Colonic mucosa (tissue), 4 donors: ENCODE measurements around the gene PTPN18. TPM values are rescaled to one million over a fixed set of nuclear protein-coding genes. Genes with fewer than 3 reads are reported as not detected.

Experiments used
- DNase-seq: peaks from one replicate; pipeline ENCODE4 v3.0.0-alpha.2; 2020
- H3K27ac ChIP-seq: fragments of 200-600 bp; one replicate; pipeline ENCODE4 v1.8.0; 2021
- H3K27me3 ChIP-seq: fragments of 200-600 bp; one replicate; pipeline ENCODE4 v1.8.0; 2021
- H3K36me3 ChIP-seq: fragments of 200-600 bp; one replicate; pipeline ENCODE4 v1.8.0; 2021
- H3K4me1 ChIP-seq: fragments of 200-600 bp; one replicate; pipeline ENCODE4 v1.8.0; 2021; ENCODE audit warnings: mild to moderate bottlenecking
- H3K4me3 ChIP-seq: fragments of 200-600 bp; one replicate; pipeline ENCODE4 v1.8.0; 2021
- H3K9ac ChIP-seq, 2 donors: one replicate each; pipeline ENCODE4 v1.7.0; 2013; ENCODE audit warnings: control low read depth in 2 of 2, low read depth in 2 of 2, low read length in 2 of 2
- H3K9me3 ChIP-seq: fragments of 200-600 bp; one replicate; pipeline ENCODE4 v1.8.0; 2021
- CTCF ChIP-seq: fragments of 200-600 bp; IDR thresholded peaks from one replicate; pipeline ENCODE4 v1.8.0; 2022; ENCODE audit warnings: antibody characterized with exemption, mild to moderate bottlenecking
- intact Hi-C: fragments of 100-400 bp; cut with DNase I; formaldehyde crosslinking; loops from one replicate; pipeline ENCODE4 v1.14.1; 2022
- total RNA-seq, 2 donors: library from RNA; stranded (reverse); fragmentation: NEBNext Ultra II Directional in 1 of 2; extraction: Animal tissue kit (Norgen Biotek cat#: 25700) in 1 of 2; gene quantifications; one replicate each; pipeline ENCODE4 v1.2.1, GENCODE V29; 2021
- donor health status: healthy.
- donor health status: DM: no; HTN: no; CAD: no.
- donor health status: DM: no; HTN: no; CAD: no.

PTPN18 gene
- total RNA-seq, 2 donors from 2014 or later: 85.0 to 160 TPM

DNA sequence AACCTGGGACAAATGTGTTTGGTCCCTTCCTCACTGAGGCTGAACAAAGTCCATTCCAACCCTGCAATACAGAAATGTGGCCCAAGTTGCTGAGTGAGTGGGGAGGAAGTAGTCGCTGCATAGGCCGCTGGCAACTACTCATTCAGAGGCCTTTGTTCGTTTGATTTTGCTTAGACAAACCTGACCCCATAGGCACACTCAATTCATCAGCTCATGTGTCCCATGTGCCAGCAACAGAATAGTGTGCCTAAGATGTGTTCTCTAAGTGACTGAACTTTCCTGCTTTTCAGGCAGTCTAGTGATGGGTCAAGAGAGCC lies 23.0 kb downstream of the PTPN18 start:
- TF ChIP-seq CTCF: no peak
- Histone ChIP-seq H3K9me3 (no peaks in the 10 kb centered on the region), H3K4me1 (no peaks in the 10 kb centered on the region), H3K36me3 (no peaks in the 10 kb centered on the region), H3K9ac (no peak overlapping the region), H3K27me3 (no peaks in the 10 kb centered on the region), H3K4me3 (no peak overlapping the region), H3K27ac (no peak overlapping the region)
- DNase-seq: no peak
- intact Hi-C loops: no loop called here

- Histone ChIP-seq H3K27me3 (no peaks in the 10 kb centered on the region), H3K27ac (no peak overlapping the region), H3K36me3 (no peaks in the 10 kb centered on the region), H3K4me1 (no peaks in the 10 kb centered on the region), H3K9ac (no peak overlapping the region), H3K4me3 (no peak overlapping the region), H3K9me3 (no peaks in the 10 kb centered on the region)
- DNase-seq: no peak
- intact Hi-C loops: no loop called here
- TF ChIP-seq CTCF: no peak
Measured at GRCh38 chr2:130380096-130380934, 24.5 kb downstream of the PTPN18 start.

DNA sequence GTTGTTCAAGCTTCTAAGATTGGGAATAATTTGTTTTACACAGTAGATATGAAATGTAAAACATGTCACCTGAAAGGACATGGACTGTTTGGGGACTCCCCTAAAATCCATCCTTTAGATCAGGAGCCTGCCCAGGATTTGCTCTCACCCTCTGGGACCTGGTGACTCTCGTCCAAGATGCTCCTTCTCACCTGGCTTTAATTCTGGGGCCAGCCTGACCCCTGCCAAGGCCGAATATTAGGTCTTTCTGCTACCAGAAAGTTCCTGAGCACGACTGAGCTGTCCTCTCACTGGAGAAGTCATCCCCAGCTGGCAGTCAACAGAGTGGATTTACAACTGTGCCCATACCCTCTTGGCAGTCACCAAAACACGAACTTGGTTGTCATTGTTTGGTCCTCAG lies 25.3 kb downstream of the PTPN18 start:
- no peaks in the 10 kb centered on the region for H3K4me1 ChIP-seq
- no peaks in the 10 kb centered on the region for H3K27me3 ChIP-seq
- H3K9ac ChIP-seq: no peak overlapping the region
- no peak overlapping the region for H3K27ac ChIP-seq
- H3K9me3 ChIP-seq: no peaks in the 10 kb centered on the region
- intact Hi-C loops: no loop called here
- no peak for TF ChIP-seq CTCF
- H3K36me3 ChIP-seq: no peaks in the 10 kb centered on the region
- DNase-seq: no peak
- H3K4me3 ChIP-seq: no peak overlapping the region

- TF ChIP-seq CTCF: no peak
- Histone ChIP-seq H3K36me3 (no peaks in the 10 kb centered on the region), H3K4me1 (no peaks in the 10 kb centered on the region), H3K27me3 (no peaks in the 10 kb centered on the region), H3K27ac (no peak overlapping the region), H3K9ac (no peak overlapping the region), H3K4me3 (no peak overlapping the region), H3K9me3 (no peaks in the 10 kb centered on the region)
- intact Hi-C loops: no loop called here
- DNase-seq: no peak
Measured at GRCh38 chr2:130381619-130382018, 25.8 kb downstream of the PTPN18 start.

- intact Hi-C loops: no loop called here
Measured at GRCh38 chr2:130382313-130382917, 26.6 kb downstream of the PTPN18 start.

More at GRCh38 chr2:130382313-130382917, 26.6 kb downstream of the PTPN18 start:
- H3K27ac ChIP-seq: no peak overlapping the region
- H3K9me3 ChIP-seq: no peaks in the 10 kb centered on the region
- no peaks in the 10 kb centered on the region for H3K27me3 ChIP-seq
- H3K9ac ChIP-seq: no peak overlapping the region
- no peak for TF ChIP-seq CTCF
- no peak for DNase-seq
- no peaks in the 10 kb centered on the region for H3K36me3 ChIP-seq
- H3K4me1 ChIP-seq: no peaks in the 10 kb centered on the region
- no peak overlapping the region for H3K4me3 ChIP-seq
